Dermis microvascular lymphatic vessel endothelial cell (primary cell): ENCODE data around the gene KATNAL1. TPM values are rescaled to one million over a fixed set of nuclear protein-coding genes. Genes with fewer than 3 reads are reported as not detected.

Source experiments
- DNase-seq, 2 donors: peaks; one replicate each; pipeline versions ENCODE4 v3.0.0 to v3.0.0-alpha.2; 2010; ENCODE audit warnings: low read depth in 2 of 2
- total RNA-seq: library from RNA; depleted of rRNA; stranded (reverse); fragments of >200 nt; gene quantifications from 2 replicates; pipeline ENCODE4 v1.2.1, GENCODE V29; 2014

The KATNAL1 gene
- total RNA-seq, 1 donor from 2014 or later, result 9.1 TPM

- no peak for DNase-seq
These were observed 142.3 kb downstream of the KATNAL1 start for GRCh38 chr13:30165071-30165470.

- DNase-seq, result peak; percentile 47 to 59
These were observed 143.2 kb downstream of the KATNAL1 start for GRCh38 chr13:30164146-30164545.

- no peak for DNase-seq
These were observed 143.9 kb downstream of the KATNAL1 start for GRCh38 chr13:30163441-30163840.

- DNase-seq, result peak in 1 of 2 donors; percentile 10
These were observed 147.9 kb downstream of the KATNAL1 start for GRCh38 chr13:30159446-30159839.

- peak in 1 of 2 donors; percentile 14 for DNase-seq
These were observed 148.4 kb downstream of the KATNAL1 start for GRCh38 chr13:30158774-30159445.

GRCh38 chr13:30157616-30157993, 149.7 kb downstream of the KATNAL1 start:
- DNase-seq, result no peak

- no peak for DNase-seq
These were observed 150.3 kb downstream of the KATNAL1 start for GRCh38 chr13:30156826-30157615.

GRCh38 chr13:30156270-30156669, 151.1 kb downstream of the KATNAL1 start:
- peak in 1 of 2 donors; percentile 17 for DNase-seq

GRCh38 chr13:30154931-30155330, 152.4 kb downstream of the KATNAL1 start:
- DNase-seq, result no peak

GRCh38 chr13:30154531-30154930, 152.8 kb downstream of the KATNAL1 start:
- DNase-seq, result no peak

- DNase-seq, result no peak
These were observed 153.6 kb downstream of the KATNAL1 start for GRCh38 chr13:30153545-30154426.

Other genes starting within 250 kb of the KATNAL1 start
- not detected in 2 replicates for gene UBE2L5, start 114.9 kb upstream of the KATNAL1 start, total RNA-seq
- gene HMGB1, start 158.4 kb upstream of the KATNAL1 start, total RNA-seq, result 120 and 230 TPM in 2 replicates